Breast epithelium (tissue), 4 donors: Measurements from ENCODE around the gene METRN. TPM values are rescaled to one million over a fixed set of nuclear protein-coding genes. Genes with fewer than 3 reads are reported as not detected.

Experiments used
- DNase-seq, 2 donors: peaks; one replicate each; pipeline ENCODE4 v3.0.0-alpha.2; 2019; ENCODE audit warnings: low spot score in 2 of 2
- H3K27ac ChIP-seq, 2 donors: fragments of 200-600 bp; sonication (generic) in 1 of 2; one replicate each; pipeline ENCODE4 v1.5.1; 2016 to 2019; ENCODE audit warnings: mild to moderate bottlenecking in 1 of 2
- H3K27me3 ChIP-seq, 2 donors: fragments of 200-600 bp; sonication (generic) in 1 of 2; one replicate each; pipeline versions ENCODE4 v1.5.1 to v1.6.0; 2017 to 2019; ENCODE audit warnings: control low read depth in 1 of 2, mild to moderate bottlenecking in 1 of 2
- H3K36me3 ChIP-seq: fragments of 200-600 bp; one replicate; pipeline ENCODE4 v1.5.1; 2019
- H3K4me1 ChIP-seq, 2 donors: fragments of 200-600 bp; sonication (generic); one replicate each; pipeline ENCODE4 v1.5.1; 2016 to 2019; ENCODE audit warnings: control low read depth in 1 of 2
- H3K4me3 ChIP-seq, 3 donors: fragments of 200-600 bp; sonication (generic); 1 replicate in 2 of 3; 2 replicates in 1 of 3; pipeline ENCODE4 v1.5.1; 2016 to 2019; ENCODE audit warnings: mild to moderate bottlenecking in 3 of 3, moderate library complexity in 2 of 3
- H3K9me3 ChIP-seq, 2 donors: fragments of 200-600 bp; sonication (generic) in 1 of 2; one replicate each; pipeline ENCODE4 v1.5.1; 2016 to 2019; ENCODE audit warnings: control low read depth in 1 of 2
- POLR2A ChIP-seq: fragments of 450-650 bp; IDR thresholded peaks from one replicate; pipeline ENCODE4 v1.6.1; 2016; ENCODE audit warnings: antibody characterized with exemption, mild to moderate bottlenecking, moderate library complexity
- POLR2AphosphoS5 ChIP-seq, 3 donors: sonication (generic); formaldehyde crosslinking; IDR thresholded peaks; one replicate each; pipeline ENCODE4 v1.6.1; 2017; ENCODE audit warnings: antibody characterized with exemption in 3 of 3
- intact Hi-C: fragments of 100-400 bp; cut with DNase I; formaldehyde crosslinking; loops from one replicate; pipeline ENCODE4 v1.15.1; 2023; ENCODE audit warnings: low total_unique reads
- total RNA-seq, 3 donors: library from RNA; depleted of rRNA; stranded (reverse); fragments of >200 nt; gene quantifications; one replicate each; pipeline ENCODE4 v1.1.0, GENCODE V29; 2016
- TF ChIP-seq, protein P1 (sequence below), 3 donors: fragments of 450-650 bp; IDR thresholded peaks; one replicate each; pipeline ENCODE4 v1.5.1; 2016 to 2017; ENCODE audit warnings: antibody characterized with exemption in 3 of 3, mild to moderate bottlenecking in 3 of 3, moderate library complexity in 3 of 3

The METRN gene
- total RNA-seq, 3 donors from 2014 or later, result 23.6 to 30.2 (median 24.3) TPM

DNA sequence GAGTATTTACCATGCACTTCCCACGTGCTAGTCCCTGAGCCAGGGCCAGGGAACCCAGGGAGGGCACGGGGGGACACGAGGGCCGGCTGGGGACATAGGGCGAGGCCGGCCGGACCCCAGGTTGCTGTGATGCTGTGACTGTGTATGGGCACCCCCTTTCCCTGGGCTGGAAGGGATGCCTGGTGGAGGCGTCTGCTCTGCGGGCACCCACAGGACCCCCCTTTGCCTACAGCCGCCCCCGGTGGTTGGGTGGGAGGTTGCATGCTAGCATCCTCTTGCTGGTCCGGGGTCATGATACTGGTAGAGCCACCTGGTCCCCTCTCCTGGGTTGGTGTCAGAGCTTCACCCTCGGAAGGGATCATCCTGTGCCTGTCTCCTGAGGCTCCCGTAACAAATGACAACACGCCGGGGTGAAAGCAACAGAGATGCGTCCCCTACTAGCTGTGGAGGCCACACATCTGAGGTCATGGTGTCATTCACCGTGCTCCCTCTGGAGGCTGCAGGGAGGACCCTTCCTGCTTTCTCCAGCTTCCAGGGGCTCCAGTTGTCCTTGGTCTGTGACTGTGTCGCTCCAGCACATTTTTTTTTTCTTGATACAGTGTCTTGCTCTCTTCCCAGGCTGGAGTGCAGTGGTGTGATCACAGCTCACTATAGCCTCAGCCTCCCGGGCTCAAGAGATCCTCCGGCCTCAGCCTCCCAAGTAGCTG is 29.0 kb downstream of the METRN start:
- intact Hi-C loops, result no loop called here
- peaks cover 0 to 7% of the 10 kb centered on the region in 2 donors for H3K4me1 ChIP-seq

DNA sequence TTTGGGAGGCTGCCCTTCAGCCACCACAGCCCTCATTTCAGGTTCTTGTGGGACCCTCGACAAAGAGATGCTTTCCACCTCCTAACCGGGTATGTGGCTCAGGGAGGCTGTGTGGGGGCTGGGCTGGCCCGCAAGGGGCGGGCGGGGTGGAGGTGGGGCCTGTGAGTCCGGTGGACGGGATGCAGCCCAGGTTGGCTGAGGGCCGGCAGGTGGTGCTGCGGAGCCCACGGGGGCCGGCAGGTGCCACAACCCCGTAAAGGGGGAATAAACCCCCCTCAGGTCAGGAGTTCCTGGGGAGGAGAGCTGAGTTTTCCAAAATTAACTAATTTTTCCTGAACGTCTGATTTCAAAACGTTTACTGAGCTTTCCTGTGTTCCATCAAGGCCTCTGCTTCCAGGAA is 30.8 kb downstream of the METRN start:
- Histone ChIP-seq H3K36me3 (no peaks in the 10 kb centered on the region), H3K27ac (no peak overlapping the region), H3K9me3 (no peaks in the 10 kb centered on the region), H3K4me1 (peaks cover 0 to 3% of the 10 kb centered on the region in 2 donors), H3K4me3 (no peak overlapping the region), H3K27me3 (no peaks in the 10 kb centered on the region)
- TF ChIP-seq POLR2AphosphoS5 (IDR thresholded peaks at IDR 0.05) (no peak), POLR2A (no peak)
- TF ChIP-seq, protein P1, sequence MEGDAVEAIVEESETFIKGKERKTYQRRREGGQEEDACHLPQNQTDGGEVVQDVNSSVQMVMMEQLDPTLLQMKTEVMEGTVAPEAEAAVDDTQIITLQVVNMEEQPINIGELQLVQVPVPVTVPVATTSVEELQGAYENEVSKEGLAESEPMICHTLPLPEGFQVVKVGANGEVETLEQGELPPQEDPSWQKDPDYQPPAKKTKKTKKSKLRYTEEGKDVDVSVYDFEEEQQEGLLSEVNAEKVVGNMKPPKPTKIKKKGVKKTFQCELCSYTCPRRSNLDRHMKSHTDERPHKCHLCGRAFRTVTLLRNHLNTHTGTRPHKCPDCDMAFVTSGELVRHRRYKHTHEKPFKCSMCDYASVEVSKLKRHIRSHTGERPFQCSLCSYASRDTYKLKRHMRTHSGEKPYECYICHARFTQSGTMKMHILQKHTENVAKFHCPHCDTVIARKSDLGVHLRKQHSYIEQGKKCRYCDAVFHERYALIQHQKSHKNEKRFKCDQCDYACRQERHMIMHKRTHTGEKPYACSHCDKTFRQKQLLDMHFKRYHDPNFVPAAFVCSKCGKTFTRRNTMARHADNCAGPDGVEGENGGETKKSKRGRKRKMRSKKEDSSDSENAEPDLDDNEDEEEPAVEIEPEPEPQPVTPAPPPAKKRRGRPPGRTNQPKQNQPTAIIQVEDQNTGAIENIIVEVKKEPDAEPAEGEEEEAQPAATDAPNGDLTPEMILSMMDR (IDR thresholded peaks at IDR 0.05), result peak in 1 of 3 donors; percentile 19
- DNase-seq, result no peak
- intact Hi-C loops, result no loop called here

More for the DNA sequence above, 29.0 kb downstream of the METRN start:
- TF ChIP-seq POLR2A (no peak), POLR2AphosphoS5 (IDR thresholded peaks at IDR 0.05) (no peak)
- TF ChIP-seq, protein P1 (IDR thresholded peaks at IDR 0.05), result no peak
- Histone ChIP-seq H3K36me3 (no peaks in the 10 kb centered on the region), H3K9me3 (no peaks in the 10 kb centered on the region), H3K27me3 (no peaks in the 10 kb centered on the region), H3K27ac (no peak overlapping the region), H3K4me3 (no peak overlapping the region)
- DNase-seq, result no peak

DNA sequence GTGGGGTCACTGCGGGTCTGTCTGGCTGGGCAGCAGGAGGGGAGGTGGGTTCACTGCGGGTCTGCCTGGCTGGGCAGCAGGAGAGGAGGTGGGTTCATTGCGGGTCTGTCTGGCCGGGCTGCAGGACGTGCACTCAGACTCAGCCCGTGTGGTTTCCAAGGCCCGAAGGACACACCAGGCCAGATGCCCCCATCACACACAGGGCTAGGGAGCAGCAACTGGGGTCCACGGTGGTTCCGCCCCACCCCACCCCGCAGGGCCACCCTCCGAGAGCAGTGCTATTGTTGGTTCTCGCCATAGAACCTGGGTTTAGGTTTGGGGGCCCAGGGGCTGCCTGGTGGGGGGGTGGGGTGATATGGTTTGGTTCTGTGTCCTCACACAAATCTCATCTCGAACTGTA is 31.7 kb downstream of the METRN start:
- Histone ChIP-seq H3K27ac (no peak overlapping the region), H3K27me3 (no peaks in the 10 kb centered on the region), H3K9me3 (no peaks in the 10 kb centered on the region), H3K4me3 (no peak overlapping the region), H3K36me3 (no peaks in the 10 kb centered on the region), H3K4me1 (peaks cover 0 to 3% of the 10 kb centered on the region in 2 donors)
- intact Hi-C loops, result no loop called here
- no peak for DNase-seq
- TF ChIP-seq, protein P1 (IDR thresholded peaks at IDR 0.05), result no peak
- no peak for TF ChIP-seq POLR2AphosphoS5 (IDR thresholded peaks at IDR 0.05)
- no peak for TF ChIP-seq POLR2A

DNA sequence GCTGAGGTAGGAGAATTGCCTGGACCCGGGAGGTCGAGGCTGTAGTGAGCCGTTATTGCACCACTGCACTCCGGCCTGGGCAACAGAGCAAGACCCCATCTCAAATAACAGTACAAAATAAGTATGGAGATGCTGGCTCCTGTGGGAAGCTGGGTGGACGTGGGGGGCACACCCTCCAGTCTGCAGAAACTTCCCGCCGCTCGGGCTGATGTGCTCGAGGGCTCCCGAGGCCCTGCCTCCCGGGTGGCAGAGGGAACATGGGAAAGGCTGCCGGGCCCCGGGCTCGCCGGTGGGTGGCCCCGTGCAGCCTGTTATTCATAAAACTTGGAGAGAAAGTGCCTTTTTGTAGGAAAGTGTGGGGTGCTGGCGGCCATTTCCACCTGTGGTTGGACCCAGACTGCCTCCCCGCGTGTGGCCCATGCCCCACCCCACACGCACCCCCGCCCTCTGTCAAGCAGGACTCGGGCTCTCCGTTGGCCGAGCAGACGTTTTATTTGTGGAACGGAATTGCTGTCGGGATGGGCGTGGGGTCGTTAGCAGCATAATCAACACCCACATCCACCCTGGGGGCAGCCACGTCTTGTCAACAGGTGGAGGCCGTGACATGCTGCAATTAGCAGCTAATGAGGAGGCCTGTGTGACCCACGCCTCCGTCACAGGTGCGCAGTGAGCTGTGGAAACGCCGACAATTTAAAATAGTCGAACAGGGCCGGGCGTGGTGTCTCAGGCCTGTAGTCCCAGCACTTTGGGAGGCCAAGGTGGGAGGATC is 33.2 kb downstream of the METRN start:
- TF ChIP-seq POLR2A (no peak), POLR2AphosphoS5 (IDR thresholded peaks at IDR 0.05) (no peak)
- TF ChIP-seq, protein P1 (IDR thresholded peaks at IDR 0.05), result no peak
- Histone ChIP-seq H3K4me1 (peaks cover 0 to 3% of the 10 kb centered on the region in 2 donors), H3K4me3 (no peak overlapping the region), H3K36me3 (no peaks in the 10 kb centered on the region), H3K9me3 (no peaks in the 10 kb centered on the region), H3K27ac (peak overlapping the region in 1 of 2 donors; percentile 48), H3K27me3 (no peaks in the 10 kb centered on the region)
- intact Hi-C loops, result no loop called here
- no peak for DNase-seq

DNA sequence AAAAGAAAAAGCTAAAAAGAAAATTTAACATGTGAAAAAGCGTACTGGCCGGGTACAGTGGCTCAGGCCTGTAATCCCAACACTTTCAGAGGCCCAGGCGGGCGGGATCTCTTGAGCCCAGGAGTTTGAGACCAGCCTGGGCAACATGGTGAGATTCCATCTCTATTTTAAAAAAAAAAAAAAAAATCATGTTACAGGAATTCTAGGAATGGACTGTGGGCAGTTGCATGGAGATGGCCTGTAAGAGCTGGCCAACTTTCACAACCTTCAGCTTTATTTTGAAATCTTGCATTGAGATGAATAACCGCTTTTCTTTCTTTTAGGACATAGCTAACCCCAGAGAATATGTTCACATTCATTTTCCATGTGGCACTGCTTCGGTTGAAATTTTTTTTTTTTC is 34.1 kb downstream of the METRN start:
- H3K9me3 ChIP-seq, result no peaks in the 10 kb centered on the region
- peak overlapping the region in 1 of 2 donors; percentile 11 for H3K27ac ChIP-seq
- intact Hi-C loops, result no loop called here
- peaks cover 0 to 3% of the 10 kb centered on the region in 2 donors for H3K4me1 ChIP-seq
- peak in 1 of 2 donors; percentile 54 for DNase-seq
- H3K4me3 ChIP-seq, result no peak overlapping the region
- H3K36me3 ChIP-seq, result no peaks in the 10 kb centered on the region
- TF ChIP-seq, protein P1 (IDR thresholded peaks at IDR 0.05), result no peak
- TF ChIP-seq POLR2AphosphoS5 (IDR thresholded peaks at IDR 0.05), result peak in 1 of 3 donors; percentile 38
- no peaks in the 10 kb centered on the region for H3K27me3 ChIP-seq
